UCSD-AML1 (cell line): ENCODE results near the gene C11orf65.
"Not testable (repeated sequence)": the region's sequence is repeated elsewhere in the genome, so short reads cannot be mapped to it uniquely, and the experiment has no call there.

Experiments
- DNase-seq: peaks from one replicate; lab custom pipeline; 2025; ENCODE audit not compliant: unreplicated experiment; lab: John Stamatoyannopoulos, UW

The C11orf65 gene

GRCh38 chr11:108474664-108475463, 7.5 kb upstream of the C11orf65 start:
- DNase-seq, result no peak

GRCh38 chr11:108472681-108473080, 5.4 kb upstream of the C11orf65 start:
- no peak for DNase-seq

GRCh38 chr11:108468478-108468864, 1.1 kb upstream of the C11orf65 start:
- DNase-seq, result no peak

GRCh38 chr11:108466405-108466804, 924 bp downstream of the C11orf65 start:
- no peak for DNase-seq

GRCh38 chr11:108453207-108453835, 14.0 kb downstream of the C11orf65 start:
- DNase-seq, result no peak

GRCh38 chr11:108441445-108441844, 25.9 kb downstream of the C11orf65 start:
- not testable (repeated sequence) for DNase-seq

GRCh38 chr11:108436594-108436993, 30.7 kb downstream of the C11orf65 start:
- DNase-seq, result no peak

- no peak for DNase-seq
These were observed 32.3 kb downstream of the C11orf65 start for GRCh38 chr11:108435066-108435465.

- DNase-seq, result no peak
These were observed 34.5 kb downstream of the C11orf65 start for GRCh38 chr11:108432783-108433182.

- no peak for DNase-seq
These were observed 35.3 kb downstream of the C11orf65 start for GRCh38 chr11:108431997-108432396.

GRCh38 chr11:108431370-108431769, 36.0 kb downstream of the C11orf65 start:
- no peak for DNase-seq

GRCh38 chr11:108417551-108417950, 49.8 kb downstream of the C11orf65 start:
- peak; percentile 43 for DNase-seq

- DNase-seq, result no peak
These were observed 52.4 kb downstream of the C11orf65 start for GRCh38 chr11:108414958-108415357.

GRCh38 chr11:108405706-108406105, 61.6 kb downstream of the C11orf65 start:
- no peak for DNase-seq

GRCh38 chr11:108403052-108403451, 64.3 kb downstream of the C11orf65 start:
- DNase-seq, result no peak

GRCh38 chr11:108402241-108402640, 65.1 kb downstream of the C11orf65 start:
- no peak for DNase-seq

- no peak for DNase-seq
These were observed 68.9 kb downstream of the C11orf65 start for GRCh38 chr11:108398439-108398838.

- DNase-seq, result not testable (repeated sequence)
These were observed 70.7 kb downstream of the C11orf65 start for GRCh38 chr11:108396672-108397071.

GRCh38 chr11:108394744-108395284, 72.5 kb downstream of the C11orf65 start:
- DNase-seq, result no peak

- DNase-seq, result no peak
These were observed 74.3 kb downstream of the C11orf65 start for GRCh38 chr11:108393046-108393445.

- DNase-seq, result no peak
These were observed 75.0 kb downstream of the C11orf65 start for GRCh38 chr11:108392353-108392752.

- no peak for DNase-seq
These were observed 78.8 kb downstream of the C11orf65 start for GRCh38 chr11:108388576-108388975.
